COLO668 (cell line): ENCODE measurements around the gene KLF8.

Source experiments
- DNase-seq: peaks from one replicate; lab custom pipeline; 2025; ENCODE audit not compliant: unreplicated experiment; lab: John Stamatoyannopoulos, UW

The KLF8 gene

DNA sequence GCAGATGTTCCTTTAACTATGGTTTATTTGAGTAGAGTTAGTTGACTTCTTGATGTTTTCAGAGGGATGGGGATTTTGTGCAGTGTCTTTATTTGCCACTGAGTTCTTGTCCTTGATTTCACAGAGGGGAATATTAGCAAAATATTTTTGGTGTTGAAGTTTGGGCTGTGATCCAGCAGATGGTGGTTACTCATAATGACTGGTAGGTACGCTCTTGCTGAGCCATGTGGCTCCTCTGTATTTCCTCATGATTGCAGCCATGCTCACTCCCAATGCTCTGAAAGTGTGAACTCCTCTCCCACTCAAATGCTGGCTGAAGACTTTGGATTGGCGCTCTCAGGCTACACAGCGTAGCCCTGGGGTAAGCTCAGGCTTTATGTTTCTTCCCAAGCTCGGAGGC lies 77.7 kb downstream of the KLF8 start:
- no peak for DNase-seq

GRCh38 chrX:56310581-56310980 lies 78.4 kb downstream of the KLF8 start:
- no peak for DNase-seq

GRCh38 chrX:56313308-56313707 lies 81.2 kb downstream of the KLF8 start:
- DNase-seq = no peak

DNA sequence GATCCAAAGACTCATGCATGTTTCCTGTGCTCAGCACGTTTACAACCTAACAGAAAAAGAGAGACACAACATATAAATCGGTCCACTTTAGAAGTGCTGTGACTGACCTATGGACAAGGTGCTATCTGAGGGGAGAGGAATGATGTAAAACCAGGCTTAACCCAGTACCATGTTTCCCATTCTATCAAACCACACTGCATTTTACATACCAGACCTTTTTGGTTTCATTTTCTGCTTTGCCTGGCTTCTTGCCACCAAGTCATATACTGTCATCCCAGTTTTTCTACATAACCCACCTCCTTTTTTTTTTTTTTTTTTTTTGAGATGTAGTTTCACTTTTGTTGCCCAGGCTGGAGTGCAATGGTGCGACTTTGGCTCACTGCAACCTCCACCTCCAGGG lies 82.2 kb downstream of the KLF8 start:
- no peak for DNase-seq

DNA sequence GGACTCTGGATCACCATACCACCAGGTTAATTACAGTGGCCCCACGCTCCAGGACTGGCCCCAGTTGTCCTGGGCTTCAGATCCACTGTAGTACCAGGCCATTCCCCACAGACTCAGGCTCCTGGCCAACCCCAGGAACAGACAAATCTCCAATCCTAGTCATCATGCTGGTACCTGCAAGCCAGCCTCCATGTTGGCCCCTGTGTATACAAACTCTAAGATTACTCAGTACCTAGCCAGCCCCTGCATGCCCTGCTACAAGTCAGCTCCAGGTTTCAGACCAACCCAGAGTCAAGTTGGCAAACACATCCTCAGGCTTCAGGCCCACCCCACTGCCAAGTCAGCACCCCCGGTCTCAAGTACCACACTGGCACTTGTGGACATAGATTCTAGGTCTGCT lies 85.9 kb downstream of the KLF8 start:
- no peak for DNase-seq

DNA sequence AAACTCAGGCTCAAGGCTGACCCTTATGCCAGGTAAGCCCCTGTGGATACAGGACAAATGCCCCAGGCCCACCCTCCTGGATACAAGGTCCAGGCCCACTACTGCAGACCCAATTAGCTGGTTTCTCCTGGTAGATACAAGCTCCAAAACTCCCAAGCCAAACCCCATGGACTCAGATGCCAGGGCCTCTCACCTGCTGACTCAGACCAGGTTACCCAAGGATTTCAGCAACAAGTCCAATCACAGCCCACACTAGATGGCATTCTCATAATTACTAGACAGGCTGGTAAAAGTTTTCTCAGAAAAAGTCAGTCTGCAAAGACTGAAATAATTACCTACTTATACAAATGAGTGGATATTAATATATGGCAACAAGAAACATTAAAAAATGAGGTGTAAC lies 87.0 kb downstream of the KLF8 start:
- DNase-seq = no peak
